Heart right ventricle (tissue), 16 donors: ENCODE data around the gene ANP32A. TPM values are rescaled to one million over a fixed set of nuclear protein-coding genes. Genes with fewer than 3 reads are reported as not detected.

Source experiments
- ATAC-seq, 8 donors: fragments of 200-7000 bp; cut with Tn5 transposase; one replicate each; pipeline ENCODE4 v1.9.1; 2020; ENCODE audit warnings: mild to moderate bottlenecking in 8 of 8, moderate library complexity in 8 of 8, moderate number of reproducible peaks in 1 of 8
- DNase-seq, 2 donors: peaks; one replicate each; pipeline ENCODE4 v3.0.0-alpha.2; 2020
- H3K27ac ChIP-seq, 10 donors: fragments of 200-600 bp; sonication (generic) in 2 of 10; one replicate each; pipeline versions ENCODE4 v1.5.0 to v1.8.0; 2020 to 2022; ENCODE audit warnings: mild to moderate bottlenecking in 3 of 10
- H3K27me3 ChIP-seq, 7 donors: fragments of 200-600 bp; one replicate each; pipeline ENCODE4 v1.8.0; 2021 to 2022; ENCODE audit warnings: mild to moderate bottlenecking in 2 of 7
- H3K36me3 ChIP-seq, 9 donors: fragments of 200-600 bp; sonication (generic) in 1 of 9; one replicate each; pipeline versions ENCODE4 v1.5.0 to v1.8.0; 2020 to 2022; ENCODE audit warnings: mild to moderate bottlenecking in 2 of 9
- H3K4me1 ChIP-seq, 9 donors: fragments of 200-600 bp; sonication (generic) in 1 of 9; one replicate each; pipeline versions ENCODE4 v1.5.0 to v1.8.0; 2020 to 2022; ENCODE audit warnings: mild to moderate bottlenecking in 4 of 9
- H3K4me3 ChIP-seq, 10 donors: fragments of 200-600 bp; sonication (generic) in 2 of 10; one replicate each; pipeline versions ENCODE4 v1.5.0 to v1.8.0; 2020 to 2022; ENCODE audit warnings: mild to moderate bottlenecking in 7 of 10, moderate library complexity in 2 of 10
- H3K9me3 ChIP-seq, 11 donors: fragments of 200-600 bp in 10 of 11; sonication (generic) in 2 of 11; one replicate each; pipeline versions ENCODE4 v1.5.0 to v1.8.0; 2013 to 2022; ENCODE audit warnings: mild to moderate bottlenecking in 2 of 11, control low read depth in 1 of 11, moderate library complexity in 1 of 11
- CTCF ChIP-seq, 9 donors: fragments of 200-600 bp; sonication (generic) in 2 of 9; IDR thresholded peaks; one replicate each; pipeline versions ENCODE4 v1.5.0 to v1.8.0; 2021 to 2022; ENCODE audit warnings: antibody characterized with exemption in 9 of 9, mild to moderate bottlenecking in 5 of 9, moderate library complexity in 1 of 9
- WGBS, 2 donors: extraction: QIAGEN DNeasy Blood & Tissue Kit; methylation state at CpG; one replicate each; pipeline ENCODE4 v1.1.7; 2013; ENCODE audit warnings: inconsistent platforms in 1 of 2; 5-methylcytosine and 5-hydroxymethylcytosine counted together
- intact Hi-C, 10 donors: fragments of 100-400 bp; cut with DNase I; formaldehyde crosslinking; loops; one replicate each; pipeline versions ENCODE4 v1.11.1 to v1.14.2; 2022
- polyA plus RNA-seq, 2 donors: library from polyadenylated mRNA; stranded (reverse); fragments of 200-250 nt; gene quantifications; one replicate each; pipeline ENCODE4 v1.2.3, GENCODE V29; 2013
- total RNA-seq, 10 donors: library from RNA; stranded (reverse); fragmentation: NEBNext Ultra II Directional in 3 of 10; extraction: Animal tissue kit (Norgen Biotek cat#: 25700) in 3 of 10; gene quantifications; one replicate each; pipeline versions ENCODE4 v1.2.1 to v1.2.4, GENCODE V29; 2021 to 2023
- donor health status: Arrhythmogenic right ventricular cardiomyopathy.
- donor health status: ischemic (EF 13 %, LVEDD 7.1; RV severe dilation, severe dysfunction).
- donor health status: healthy with polysubstance abuse.
- donor health status: DM: no; HTN: yes; CAD: no.
- donor health status: DM: no; HTN: no; CAD: no.
- donor health status: ischemic (EF 25% LVEDD 6.9; RV normal size, moderate dysfunction).
- donor health status: ischemic (EF 25% LVEDD 5.7; RV mildly dilated, moderate dysfunction).
- donor health status: healthy.
- donor health status: DM: yes; HTN: yes; CAD: no.
- donor health status: Ischemic cardiomyopathy.
- donor health status: ischemic (EF 35%, LVEDD 5.7; RV mildly dilated, moderate dysfunction).
- donor health status: nonischemic (EF 11% LVEDD 7.7; RV severe dilation, severe dysfunction).
- donor health status: DM: yes; HTN: yes; CAD: no.
- donor health status: PGD.
- donor health status: ischemic (EF 29% LVEDD 5.4; RV normal size, mild dysfunction).
- donor health status: nonischemic (EF 23%, LVEDD 6.1; RV moderate dilation, normal function).

The ANP32A gene
- total and polyA plus RNA-seq, 12 donors, result 87.3 to 201 (median 146) TPM

- 23 to 27% methylated on average over 8 of the region's 8 CpGs for WGBS, 2 donors
- no peak overlapping the region for H3K4me3 ChIP-seq
- H3K27ac ChIP-seq, result peak overlapping the region; percentile 20 to 88 (median 66)
- H3K27me3 ChIP-seq, result no peaks in the 10 kb centered on the region
- ATAC-seq, result peak; percentile 86 to 95 (median 90)
- peaks cover 0 to 35% (median 21%) of the 10 kb centered on the region in 9 donors for H3K36me3 ChIP-seq
- intact Hi-C loops, result loop anchor here in 2 of 10 donors (1.0 to 5.0 kb wide), 2 partner anchors 41 to 46 kb away; no protein-coding TSS in a partner anchor
- peak; percentile 85 to 90 for DNase-seq
- no peak for TF ChIP-seq CTCF (IDR thresholded peaks at IDR 0.05)
- H3K4me1 ChIP-seq, result peaks cover 6 to 33% (median 25%) of the 10 kb centered on the region in 9 donors
- H3K9me3 ChIP-seq, result peaks cover 0 to 6% (median 0%) of the 10 kb centered on the region in 11 donors
Observed at GRCh38 chr15:68775671-68776476, 44.8 kb downstream of the ANP32A start.

- Histone ChIP-seq H3K27ac (peak overlapping the region in 9 of 10 donors; percentile 20 to 88 (median 66)), H3K4me3 (no peak overlapping the region), H3K4me1 (peaks cover 6 to 33% (median 25%) of the 10 kb centered on the region in 9 donors), H3K9me3 (peaks cover 0 to 6% (median 0%) of the 10 kb centered on the region in 11 donors), H3K36me3 (peaks cover 0 to 29% (median 15%) of the 10 kb centered on the region in 9 donors), H3K27me3 (no peaks in the 10 kb centered on the region)
- WGBS, 2 donors, result 72 to 83% methylated on average over 3 of the region's 3 CpGs
- TF ChIP-seq CTCF (IDR thresholded peaks at IDR 0.05), result no peak
- DNase-seq, result no peak
- peak in 3 of 8 donors; percentile 4 to 27 (median 18) for ATAC-seq
- intact Hi-C loops, result loop anchor here in 2 of 10 donors (1.0 to 5.0 kb wide), 2 partner anchors 42 to 45 kb away; no protein-coding TSS in a partner anchor
Observed at GRCh38 chr15:68775236-68775577, 45.5 kb downstream of the ANP32A start.

- H3K9me3 ChIP-seq, result peaks cover 0 to 6% (median 0%) of the 10 kb centered on the region in 11 donors
- intact Hi-C loops, result loop anchor here in 2 of 10 donors (1.0 to 5.0 kb wide), 2 partner anchors 43 to 44 kb away; no protein-coding TSS in a partner anchor
- no peaks in the 10 kb centered on the region for H3K27me3 ChIP-seq
- TF ChIP-seq CTCF (IDR thresholded peaks at IDR 0.05), result no peak
- peaks cover 6 to 33% (median 25%) of the 10 kb centered on the region in 9 donors for H3K4me1 ChIP-seq
- H3K36me3 ChIP-seq, result peaks cover 0 to 24% (median 12%) of the 10 kb centered on the region in 9 donors
- H3K4me3 ChIP-seq, result no peak overlapping the region
- ATAC-seq (peak in 6 of 8 donors; percentile 17 to 59 (median 44)), DNase-seq (peak in 1 of 2 donors; percentile 60)
- 90 to 92% methylated on average over 3 of the region's 3 CpGs for WGBS, 2 donors
- H3K27ac ChIP-seq, result peak overlapping the region in 7 of 10 donors; percentile 62 to 88 (median 72)
Observed at GRCh38 chr15:68774521-68775235, 46.0 kb downstream of the ANP32A start.

- peaks cover 0 to 6% (median 0%) of the 10 kb centered on the region in 11 donors for H3K9me3 ChIP-seq
- no peak overlapping the region for H3K4me3 ChIP-seq
- intact Hi-C loops, result no loop called here
- peak in 1 of 8 donors; percentile 12 for ATAC-seq
- peak overlapping the region in 2 of 10 donors; percentile 62 to 88 for H3K27ac ChIP-seq
- no peak for DNase-seq
- peaks cover 6 to 33% (median 25%) of the 10 kb centered on the region in 9 donors for H3K4me1 ChIP-seq
- WGBS, 2 donors, result 95% methylated on average over 4 of the region's 4 CpGs
- no peaks in the 10 kb centered on the region for H3K27me3 ChIP-seq
- H3K36me3 ChIP-seq, result peaks cover 0 to 19% (median 8%) of the 10 kb centered on the region in 9 donors
- TF ChIP-seq CTCF (IDR thresholded peaks at IDR 0.05), result no peak
Observed at GRCh38 chr15:68774120-68774519, 46.6 kb downstream of the ANP32A start.
